GM18520 (cell line): Measurements from ENCODE around the gene DENND1C.

Source experiments
- ATAC-seq: cut with Tn5 transposase; IDR thresholded peaks from one replicate; pipeline ENCODE4 v1.9.1; 2021; ENCODE audit not compliant: unreplicated experiment

The DENND1C gene

GRCh38 chr19:6481541-6482342 is at the start of gene DENND1C:
Gene DENND1C (minus strand): TSS chr19:6481787. CDS start chr19:6481695, 92 bp downstream.
- ATAC-seq = peak; percentile 45

GRCh38 chr19:6530386-6531162 is 49.0 kb upstream of the DENND1C start, which contains the start of gene TNFSF9:
Gene TNFSF9 (plus strand): TSS chr19:6531026. CDS start chr19:6531037, 11 bp downstream.
- ATAC-seq = peak; percentile 29

GRCh38 chr19:6529937-6530385 is 48.4 kb upstream of the DENND1C start:
- ATAC-seq = no peak

GRCh38 chr19:6529351-6529750 is 47.8 kb upstream of the DENND1C start:
- ATAC-seq = no peak

GRCh38 chr19:6528544-6529121 is 47.0 kb upstream of the DENND1C start:
- no peak for ATAC-seq

GRCh38 chr19:6527893-6528543 is 46.4 kb upstream of the DENND1C start:
- ATAC-seq = peak; percentile 31

GRCh38 chr19:6524311-6524710 is 42.7 kb upstream of the DENND1C start:
- ATAC-seq = no peak

- no peak for ATAC-seq
Measured at GRCh38 chr19:6522712-6523111, 41.1 kb upstream of the DENND1C start.

- peak; percentile 28 for ATAC-seq
Measured at GRCh38 chr19:6521718-6522646, 40.4 kb upstream of the DENND1C start.

- ATAC-seq = no peak
Measured at GRCh38 chr19:6519289-6519688, 37.7 kb upstream of the DENND1C start.

- peak; percentile 31 for ATAC-seq
Measured at GRCh38 chr19:6518145-6518911, 36.7 kb upstream of the DENND1C start.

GRCh38 chr19:6516659-6517291 is 35.2 kb upstream of the DENND1C start:
- ATAC-seq = peak; percentile 33

GRCh38 chr19:6516018-6516658 is 34.6 kb upstream of the DENND1C start:
- no peak for ATAC-seq

GRCh38 chr19:6514926-6515544 is 33.4 kb upstream of the DENND1C start:
- no peak for ATAC-seq

GRCh38 chr19:6514089-6514488 is 32.5 kb upstream of the DENND1C start:
- ATAC-seq = no peak

GRCh38 chr19:6510618-6511017 is 29.0 kb upstream of the DENND1C start:
- no peak for ATAC-seq

- ATAC-seq = no peak
Measured at GRCh38 chr19:6509118-6509971, 27.8 kb upstream of the DENND1C start.
